HepG2 (cell line): ENCODE data around the gene OSBPL8. TPM values are rescaled to one million over a fixed set of nuclear protein-coding genes. Genes with fewer than 3 reads are reported as not detected.

ENCODE experiments used
- ELF4 ChIP-seq: sonication (generic); formaldehyde crosslinking; IDR thresholded peaks from 2 replicates; pipeline ENCODE4 v1.5.0; 2020; ENCODE audit warnings: missing genetic modification reagents, mild to moderate bottlenecking, moderate library complexity, borderline replicate concordance
- GTF3A ChIP-seq: sonication (generic); formaldehyde crosslinking; conservative IDR thresholded peaks from 2 replicates; pipeline ENCODE4 v1.4.0; 2020; ENCODE audit warnings: mild to moderate bottlenecking, missing genetic modification reagents
- HDAC6 ChIP-seq: fragments of 200-600 bp; sonication (generic); IDR thresholded peaks from 2 replicates; pipeline ENCODE4 v1.7.0; 2017; ENCODE audit warnings: mild to moderate bottlenecking, antibody characterized with exemption, low read length, low read depth
- HMG20B ChIP-seq: conservative IDR thresholded peaks from 2 replicates; pipeline ENCODE4 v1.6.1; 2016; ENCODE audit warnings: missing genetic modification reagents, missing compliant biosample characterization
- HOXD1 ChIP-seq: sonication (generic); formaldehyde crosslinking; IDR thresholded peaks from 2 replicates; pipeline ENCODE4 v1.5.0; 2020; ENCODE audit warnings: missing genetic modification reagents
- KAT8 ChIP-seq: IDR thresholded peaks from 2 replicates; pipeline ENCODE4 v1.6.1; 2016; ENCODE audit warnings: missing genetic modification reagents, missing compliant biosample characterization
- NPAS2 ChIP-seq: sonication (generic); formaldehyde crosslinking; IDR thresholded peaks from 2 replicates; pipeline ENCODE4 v1.8.0; 2022; ENCODE audit warnings: mild to moderate bottlenecking, missing genetic modification reagents, borderline replicate concordance
- PHF8 ChIP-seq: sonication (generic); formaldehyde crosslinking; IDR thresholded peaks from 2 replicates; pipeline ENCODE4 v1.5.0; 2020; ENCODE audit warnings: missing genetic modification reagents
- SALL2 ChIP-seq: sonication (generic); formaldehyde crosslinking; IDR thresholded peaks from 2 replicates; pipeline ENCODE4 v1.8.1; 2023; ENCODE audit warnings: mild to moderate bottlenecking, missing genetic modification reagents, inconsistent platforms
- ZNF572 ChIP-seq: sonication (generic); formaldehyde crosslinking; IDR thresholded peaks from 2 replicates; pipeline ENCODE4 v1.5.1; 2020; ENCODE audit warnings: mild to moderate bottlenecking, missing genetic modification reagents
- polyA plus RNA-seq, 8 experiments: library from polyadenylated mRNA; depleted of rRNA in 3 of 8; stranded (reverse) in 7 of 8; unstranded in 1 of 8; fragments of >200 nt; fragmentation: Illumina TruSeq in 4 of 8; extraction: Trizol in 4 of 8; gene quantifications; 2 replicates each; pipeline versions ENCODE4 v1.2.1 to v1.2.3, GENCODE V29; 2011 to 2016; ENCODE audit warnings: low read depth in 4 of 8, missing spikeins in 1 of 8, mixed read lengths in 1 of 8; ENCODE audit not compliant: insufficient read depth in 1 of 8
- total RNA-seq, 5 experiments: library from RNA; depleted of rRNA; stranded (reverse); fragments of >200 nt; fragmentation: Illumina TruSeq; extraction: Trizol; gene quantifications; 2 replicates each; pipeline ENCODE4 v1.2.3, GENCODE V29; 2016; ENCODE audit warnings: low read depth in 1 of 5
- TF ChIP-seq, protein P1 (sequence below): sonication (generic); formaldehyde crosslinking; IDR thresholded peaks from 2 replicates; pipeline ENCODE4 v1.4.0; 2020; ENCODE audit warnings: missing genetic modification reagents, borderline replicate concordance
- TF ChIP-seq, protein P2 (sequence below): sonication (generic); formaldehyde crosslinking; IDR thresholded peaks from 2 replicates; pipeline ENCODE4 v1.4.0; 2020; ENCODE audit warnings: mild to moderate bottlenecking, missing genetic modification reagents
- TF ChIP-seq, protein P3 (sequence below), 2 experiments: sonication (generic) in 1 of 2; formaldehyde crosslinking in 1 of 2; IDR thresholded peaks; 2 replicates each; pipeline versions ENCODE4 v1.6.1 to v1.9.0; 2014 to 2022; ENCODE audit warnings: antibody characterized with exemption in 1 of 2, borderline replicate concordance in 1 of 2, inconsistent platforms in 1 of 2, low read depth in 1 of 2, missing genetic modification reagents in 1 of 2

Gene OSBPL8
- total and polyA plus RNA-seq, 2 of the 13 experiments (the other 11 are each of a cell fraction or from before 2014, with no cell fraction given), result 11.0 to 33.9 TPM

DNA sequence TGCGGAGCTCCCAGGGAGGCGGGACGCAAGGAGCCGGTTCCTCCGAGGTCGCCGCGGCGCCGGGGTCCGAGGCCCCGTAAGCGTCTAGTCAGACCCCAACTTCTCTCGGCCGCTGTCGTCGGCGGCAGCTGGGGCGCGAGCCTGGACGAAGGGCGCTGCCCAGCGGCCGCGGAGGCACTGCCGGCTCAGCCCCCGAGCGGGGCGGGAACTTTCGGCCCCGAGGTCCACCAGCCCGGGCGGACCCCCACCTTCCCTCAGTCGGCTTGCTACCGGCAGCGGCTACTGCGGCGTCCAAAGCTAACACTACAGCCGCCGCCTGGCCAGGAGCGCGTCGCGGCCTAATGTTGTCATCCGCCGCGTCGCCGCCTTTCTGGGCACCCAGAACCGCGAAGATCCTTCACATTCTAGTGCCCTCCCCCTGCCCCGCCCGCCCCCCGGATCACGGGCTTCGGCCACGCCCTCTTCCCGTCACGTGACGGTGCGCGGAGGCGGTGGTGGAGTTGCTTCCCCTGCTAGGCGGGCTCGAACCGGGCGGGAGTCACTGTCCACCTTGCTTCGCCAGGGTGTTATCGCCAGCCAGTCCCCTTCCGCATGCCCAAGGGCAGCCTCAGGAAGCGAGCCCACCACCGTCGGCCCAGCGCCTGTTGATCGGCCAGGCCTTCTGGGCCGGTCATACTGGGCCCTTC, at the start of gene OSBPL8 (continued):
- TF ChIP-seq ELF4 (CRISPR knock-in tag) (peak; percentile 94), PHF8 (CRISPR knock-in tag) (peak; percentile 94), HDAC6 (no peak), SALL2 (CRISPR knock-in tag) (peak; percentile 90), HMG20B (0 out of 2 replicates have a peak, but pooled peaks have one; percentile 10), ZNF572 (CRISPR knock-in tag) (peak; percentile 55; the same call in 1 of the 2 replicates), GTF3A (no peak), KAT8 (CRISPR knock-in tag) (peak; percentile 93), HOXD1 (peak; percentile 33; the same call in 1 of the 2 replicates), NPAS2 (no peak)
- TF ChIP-seq, protein P1, sequence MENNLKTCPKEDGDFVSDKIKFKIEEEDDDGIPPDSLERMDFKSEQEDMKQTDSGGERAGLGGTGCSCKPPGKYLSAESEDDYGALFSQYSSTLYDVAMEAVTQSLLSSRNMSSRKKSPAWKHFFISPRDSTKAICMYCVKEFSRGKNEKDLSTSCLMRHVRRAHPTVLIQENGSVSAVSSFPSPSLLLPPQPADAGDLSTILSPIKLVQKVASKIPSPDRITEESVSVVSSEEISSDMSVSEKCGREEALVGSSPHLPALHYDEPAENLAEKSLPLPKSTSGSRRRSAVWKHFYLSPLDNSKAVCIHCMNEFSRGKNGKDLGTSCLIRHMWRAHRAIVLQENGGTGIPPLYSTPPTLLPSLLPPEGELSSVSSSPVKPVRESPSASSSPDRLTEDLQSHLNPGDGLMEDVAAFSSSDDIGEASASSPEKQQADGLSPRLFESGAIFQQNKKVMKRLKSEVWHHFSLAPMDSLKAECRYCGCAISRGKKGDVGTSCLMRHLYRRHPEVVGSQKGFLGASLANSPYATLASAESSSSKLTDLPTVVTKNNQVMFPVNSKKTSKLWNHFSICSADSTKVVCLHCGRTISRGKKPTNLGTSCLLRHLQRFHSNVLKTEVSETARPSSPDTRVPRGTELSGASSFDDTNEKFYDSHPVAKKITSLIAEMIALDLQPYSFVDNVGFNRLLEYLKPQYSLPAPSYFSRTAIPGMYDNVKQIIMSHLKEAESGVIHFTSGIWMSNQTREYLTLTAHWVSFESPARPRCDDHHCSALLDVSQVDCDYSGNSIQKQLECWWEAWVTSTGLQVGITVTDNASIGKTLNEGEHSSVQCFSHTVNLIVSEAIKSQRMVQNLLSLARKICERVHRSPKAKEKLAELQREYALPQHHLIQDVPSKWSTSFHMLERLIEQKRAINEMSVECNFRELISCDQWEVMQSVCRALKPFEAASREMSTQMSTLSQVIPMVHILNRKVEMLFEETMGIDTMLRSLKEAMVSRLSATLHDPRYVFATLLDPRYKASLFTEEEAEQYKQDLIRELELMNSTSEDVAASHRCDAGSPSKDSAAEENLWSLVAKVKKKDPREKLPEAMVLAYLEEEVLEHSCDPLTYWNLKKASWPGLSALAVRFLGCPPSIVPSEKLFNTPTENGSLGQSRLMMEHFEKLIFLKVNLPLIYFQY, result peak; percentile 82; the same call in 1 of the 2 replicates
- TF ChIP-seq, protein P2, sequence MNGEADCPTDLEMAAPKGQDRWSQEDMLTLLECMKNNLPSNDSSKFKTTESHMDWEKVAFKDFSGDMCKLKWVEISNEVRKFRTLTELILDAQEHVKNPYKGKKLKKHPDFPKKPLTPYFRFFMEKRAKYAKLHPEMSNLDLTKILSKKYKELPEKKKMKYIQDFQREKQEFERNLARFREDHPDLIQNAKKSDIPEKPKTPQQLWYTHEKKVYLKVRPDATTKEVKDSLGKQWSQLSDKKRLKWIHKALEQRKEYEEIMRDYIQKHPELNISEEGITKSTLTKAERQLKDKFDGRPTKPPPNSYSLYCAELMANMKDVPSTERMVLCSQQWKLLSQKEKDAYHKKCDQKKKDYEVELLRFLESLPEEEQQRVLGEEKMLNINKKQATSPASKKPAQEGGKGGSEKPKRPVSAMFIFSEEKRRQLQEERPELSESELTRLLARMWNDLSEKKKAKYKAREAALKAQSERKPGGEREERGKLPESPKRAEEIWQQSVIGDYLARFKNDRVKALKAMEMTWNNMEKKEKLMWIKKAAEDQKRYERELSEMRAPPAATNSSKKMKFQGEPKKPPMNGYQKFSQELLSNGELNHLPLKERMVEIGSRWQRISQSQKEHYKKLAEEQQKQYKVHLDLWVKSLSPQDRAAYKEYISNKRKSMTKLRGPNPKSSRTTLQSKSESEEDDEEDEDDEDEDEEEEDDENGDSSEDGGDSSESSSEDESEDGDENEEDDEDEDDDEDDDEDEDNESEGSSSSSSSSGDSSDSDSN (CRISPR knock-in tag), result peak; percentile 96
- TF ChIP-seq, protein P3, sequence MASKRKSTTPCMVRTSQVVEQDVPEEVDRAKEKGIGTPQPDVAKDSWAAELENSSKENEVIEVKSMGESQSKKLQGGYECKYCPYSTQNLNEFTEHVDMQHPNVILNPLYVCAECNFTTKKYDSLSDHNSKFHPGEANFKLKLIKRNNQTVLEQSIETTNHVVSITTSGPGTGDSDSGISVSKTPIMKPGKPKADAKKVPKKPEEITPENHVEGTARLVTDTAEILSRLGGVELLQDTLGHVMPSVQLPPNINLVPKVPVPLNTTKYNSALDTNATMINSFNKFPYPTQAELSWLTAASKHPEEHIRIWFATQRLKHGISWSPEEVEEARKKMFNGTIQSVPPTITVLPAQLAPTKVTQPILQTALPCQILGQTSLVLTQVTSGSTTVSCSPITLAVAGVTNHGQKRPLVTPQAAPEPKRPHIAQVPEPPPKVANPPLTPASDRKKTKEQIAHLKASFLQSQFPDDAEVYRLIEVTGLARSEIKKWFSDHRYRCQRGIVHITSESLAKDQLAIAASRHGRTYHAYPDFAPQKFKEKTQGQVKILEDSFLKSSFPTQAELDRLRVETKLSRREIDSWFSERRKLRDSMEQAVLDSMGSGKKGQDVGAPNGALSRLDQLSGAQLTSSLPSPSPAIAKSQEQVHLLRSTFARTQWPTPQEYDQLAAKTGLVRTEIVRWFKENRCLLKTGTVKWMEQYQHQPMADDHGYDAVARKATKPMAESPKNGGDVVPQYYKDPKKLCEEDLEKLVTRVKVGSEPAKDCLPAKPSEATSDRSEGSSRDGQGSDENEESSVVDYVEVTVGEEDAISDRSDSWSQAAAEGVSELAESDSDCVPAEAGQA (IDR thresholded peaks at IDR 0.05; ENCODE audit: low read depth), result 0 out of 2 replicates have a peak, but pooled peaks have one; percentile 16
- TF ChIP-seq, protein P3 (CRISPR knock-in tag; IDR thresholded peaks at IDR 0.05; ENCODE audit: borderline replicate concordance), result 0 out of 2 replicates have a peak, but pooled peaks have one; percentile 78
